ENCODE results near the gene AHNAK2.

DNA sequence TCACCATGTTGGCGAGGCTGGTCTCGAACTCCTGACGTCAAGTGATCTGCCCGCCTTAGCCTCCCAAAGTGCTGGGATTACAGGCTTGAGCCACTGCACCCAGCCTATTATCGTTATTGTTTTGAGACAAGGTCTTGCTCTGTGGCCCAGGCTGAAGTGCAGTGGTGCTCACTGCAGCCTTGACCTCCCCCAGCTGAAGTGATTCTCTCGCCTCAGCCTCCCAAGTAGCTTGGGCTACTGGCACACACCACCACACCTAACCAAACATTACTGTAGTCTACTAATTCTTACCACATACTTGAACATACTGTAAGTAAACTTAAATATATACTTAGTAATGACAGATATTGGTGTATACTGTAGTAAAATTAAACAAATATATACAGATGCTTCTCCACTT, 47.3 kb upstream of the AHNAK2 start:
- no peak for TF ChIP-seq EZH2phosphoT487 (conservative IDR thresholded peaks at IDR 0.05; ENCODE audit: low read length)
- TF ChIP-seq, protein P1, sequence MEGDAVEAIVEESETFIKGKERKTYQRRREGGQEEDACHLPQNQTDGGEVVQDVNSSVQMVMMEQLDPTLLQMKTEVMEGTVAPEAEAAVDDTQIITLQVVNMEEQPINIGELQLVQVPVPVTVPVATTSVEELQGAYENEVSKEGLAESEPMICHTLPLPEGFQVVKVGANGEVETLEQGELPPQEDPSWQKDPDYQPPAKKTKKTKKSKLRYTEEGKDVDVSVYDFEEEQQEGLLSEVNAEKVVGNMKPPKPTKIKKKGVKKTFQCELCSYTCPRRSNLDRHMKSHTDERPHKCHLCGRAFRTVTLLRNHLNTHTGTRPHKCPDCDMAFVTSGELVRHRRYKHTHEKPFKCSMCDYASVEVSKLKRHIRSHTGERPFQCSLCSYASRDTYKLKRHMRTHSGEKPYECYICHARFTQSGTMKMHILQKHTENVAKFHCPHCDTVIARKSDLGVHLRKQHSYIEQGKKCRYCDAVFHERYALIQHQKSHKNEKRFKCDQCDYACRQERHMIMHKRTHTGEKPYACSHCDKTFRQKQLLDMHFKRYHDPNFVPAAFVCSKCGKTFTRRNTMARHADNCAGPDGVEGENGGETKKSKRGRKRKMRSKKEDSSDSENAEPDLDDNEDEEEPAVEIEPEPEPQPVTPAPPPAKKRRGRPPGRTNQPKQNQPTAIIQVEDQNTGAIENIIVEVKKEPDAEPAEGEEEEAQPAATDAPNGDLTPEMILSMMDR (IDR thresholded peaks at IDR 0.05; ENCODE audit: insufficient read depth, low read length, poor library complexity, severe bottlenecking) = no peak
